Smooth muscle cell (in vitro differentiated cells): ENCODE measurements around the gene SEMA5A. TPM values are rescaled to one million over a fixed set of nuclear protein-coding genes. Genes with fewer than 3 reads are reported as not detected.
A peak's percentile ranks its signal among the peaks of the same experiment; 100 is the strongest.

Source experiments
- DNase-seq: peaks from one replicate; lab custom pipeline; 2025; ENCODE audit not compliant: unreplicated experiment; lab: John Stamatoyannopoulos, UW
- H2AFZ ChIP-seq: fragments of 200-600 bp; sonication (generic); 2 replicates; pipeline ENCODE4 v1.6.0; 2016; ENCODE audit warnings: antibody characterized with exemption, low read depth, mild to moderate bottlenecking
- H3F3A ChIP-seq: fragments of 200-600 bp; sonication (generic); 2 replicates; pipeline ENCODE4 v1.6.0; 2017; ENCODE audit warnings: antibody characterized with exemption, low read depth
- H3K27ac ChIP-seq: fragments of 200-600 bp; sonication (generic); 2 replicates; pipeline ENCODE4 v1.5.1; 2016; ENCODE audit warnings: low read depth, mild to moderate bottlenecking
- H3K27me3 ChIP-seq: fragments of 200-600 bp; sonication (generic); 2 replicates; pipeline ENCODE4 v1.6.1; 2016; ENCODE audit warnings: low read depth, mild to moderate bottlenecking
- H3K36me3 ChIP-seq: fragments of 200-600 bp; sonication (generic); 2 replicates; pipeline ENCODE4 v1.5.1; 2016; ENCODE audit warnings: low read depth
- H3K4me1 ChIP-seq: fragments of 200-600 bp; sonication (generic); 2 replicates; pipeline ENCODE4 v1.5.1; 2016; ENCODE audit warnings: low read depth
- H3K4me2 ChIP-seq: fragments of 200-600 bp; sonication (generic); 2 replicates; pipeline ENCODE4 v1.6.0; 2016; ENCODE audit warnings: mild to moderate bottlenecking
- H3K4me3 ChIP-seq: fragments of 200-600 bp; sonication (generic); 2 replicates; pipeline ENCODE4 v1.5.1; 2016; ENCODE audit warnings: mild to moderate bottlenecking
- H3K79me2 ChIP-seq: fragments of 200-600 bp; sonication (generic); 2 replicates; pipeline ENCODE4 v1.6.0; 2016; ENCODE audit warnings: low read depth, mild to moderate bottlenecking
- H3K9ac ChIP-seq: fragments of 200-600 bp; sonication (generic); 2 replicates; pipeline ENCODE4 v1.6.0; 2016; ENCODE audit warnings: low read depth
- H3K9me3 ChIP-seq: fragments of 200-600 bp; sonication (generic); replicated peaks from 2 replicates; pipeline ENCODE4 v1.5.1; 2016; ENCODE audit warnings: low read depth
- H4K20me1 ChIP-seq: fragments of 200-600 bp; sonication (generic); 2 replicates; pipeline ENCODE4 v1.6.0; 2016; ENCODE audit warnings: low read depth
- WGBS: methylation state at CpG from one replicate; pipeline ENCODE4 v1.1.7; 2016; ENCODE audit warnings: low lambda C conversion rate; 5-methylcytosine and 5-hydroxymethylcytosine counted together
- polyA plus RNA-seq: library from polyadenylated mRNA; unstranded; fragments of >200 nt; fragmentation: Nextera tagmentation; extraction: Ambion mirVana; gene quantifications from 2 replicates; pipeline ENCODE4 v1.2.1, GENCODE V29; 2016
- total RNA-seq: library from RNA; depleted of rRNA; stranded (reverse); fragments of >200 nt; gene quantifications from 2 replicates; pipeline ENCODE4 v1.2.3, GENCODE V29; 2014
- TF ChIP-seq, protein P1 (sequence below): fragments of 200-600 bp; sonication (generic); IDR thresholded peaks from 2 replicates; pipeline ENCODE4 v1.5.1; 2017; ENCODE audit warnings: borderline replicate concordance, mild to moderate bottlenecking, antibody characterized with exemption; ENCODE audit not compliant: insufficient read depth, poor library complexity, severe bottlenecking

SEMA5A gene
- total and polyA plus RNA-seq, 2 experiments from 2014 or later: 21.6 to 65.1 TPM

GRCh38 chr5:9045946-9046345, 499.9 kb downstream of the SEMA5A start:
- peaks cover 12% of the 10 kb centered on the region for H3K36me3 ChIP-seq
- TF ChIP-seq, protein P1, sequence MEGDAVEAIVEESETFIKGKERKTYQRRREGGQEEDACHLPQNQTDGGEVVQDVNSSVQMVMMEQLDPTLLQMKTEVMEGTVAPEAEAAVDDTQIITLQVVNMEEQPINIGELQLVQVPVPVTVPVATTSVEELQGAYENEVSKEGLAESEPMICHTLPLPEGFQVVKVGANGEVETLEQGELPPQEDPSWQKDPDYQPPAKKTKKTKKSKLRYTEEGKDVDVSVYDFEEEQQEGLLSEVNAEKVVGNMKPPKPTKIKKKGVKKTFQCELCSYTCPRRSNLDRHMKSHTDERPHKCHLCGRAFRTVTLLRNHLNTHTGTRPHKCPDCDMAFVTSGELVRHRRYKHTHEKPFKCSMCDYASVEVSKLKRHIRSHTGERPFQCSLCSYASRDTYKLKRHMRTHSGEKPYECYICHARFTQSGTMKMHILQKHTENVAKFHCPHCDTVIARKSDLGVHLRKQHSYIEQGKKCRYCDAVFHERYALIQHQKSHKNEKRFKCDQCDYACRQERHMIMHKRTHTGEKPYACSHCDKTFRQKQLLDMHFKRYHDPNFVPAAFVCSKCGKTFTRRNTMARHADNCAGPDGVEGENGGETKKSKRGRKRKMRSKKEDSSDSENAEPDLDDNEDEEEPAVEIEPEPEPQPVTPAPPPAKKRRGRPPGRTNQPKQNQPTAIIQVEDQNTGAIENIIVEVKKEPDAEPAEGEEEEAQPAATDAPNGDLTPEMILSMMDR: no peak
- 79% methylated on average over 2 of the region's 2 CpGs for WGBS

GRCh38 chr5:9042241-9042640, 503.6 kb downstream of the SEMA5A start:
- H3K27ac ChIP-seq: no peak overlapping the region
- no peaks in the 10 kb centered on the region for H3K79me2 ChIP-seq
- H3K9ac ChIP-seq: no peak overlapping the region
- TF ChIP-seq, protein P1: no peak
- no peaks in the 10 kb centered on the region for H4K20me1 ChIP-seq
- WGBS: 100% methylated on average over 1 of the region's 1 CpG
- H3F3A ChIP-seq: no peaks in the 10 kb centered on the region
- H3K9me3 ChIP-seq: no peaks in the 10 kb centered on the region
- no peak overlapping the region for H3K4me2 ChIP-seq
- peaks cover 15% of the 10 kb centered on the region for H3K36me3 ChIP-seq
- no peak overlapping the region for H3K4me3 ChIP-seq
- no peak overlapping the region for H2AFZ ChIP-seq
- no peak for DNase-seq
- no peaks in the 10 kb centered on the region for H3K27me3 ChIP-seq
- no peaks in the 10 kb centered on the region for H3K4me1 ChIP-seq

More at GRCh38 chr5:9045946-9046345, 499.9 kb downstream of the SEMA5A start:
- Histone ChIP-seq H3F3A (no peaks in the 10 kb centered on the region), H3K79me2 (no peaks in the 10 kb centered on the region), H4K20me1 (no peaks in the 10 kb centered on the region), H3K4me1 (no peaks in the 10 kb centered on the region), H2AFZ (no peak overlapping the region), H3K4me2 (no peak overlapping the region), H3K4me3 (no peak overlapping the region), H3K9ac (peak overlapping the region; percentile 19), H3K27me3 (no peaks in the 10 kb centered on the region), H3K27ac (peak overlapping the region; percentile 77), H3K9me3 (no peaks in the 10 kb centered on the region)
- no peak for DNase-seq

DNA sequence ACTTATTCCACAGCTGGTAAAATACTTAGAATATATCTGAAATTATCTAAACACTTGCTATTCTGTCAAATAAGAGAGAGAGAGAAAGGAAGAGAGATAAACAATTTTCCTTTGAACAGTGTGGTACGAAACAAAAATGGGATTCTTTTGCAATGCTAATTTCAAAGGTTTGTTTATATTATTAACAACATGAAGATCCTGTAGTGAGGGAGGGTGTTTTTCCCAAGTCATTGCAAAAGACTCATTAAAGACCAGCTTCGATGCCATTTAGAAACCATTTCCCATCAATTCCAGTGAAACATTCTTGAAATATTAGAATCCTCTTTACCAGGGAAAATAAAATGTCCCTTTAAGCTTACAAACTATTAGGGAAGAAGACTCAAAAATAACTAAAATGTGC, 505.4 kb downstream of the SEMA5A start:
- Histone ChIP-seq H3K4me1 (peaks cover 5% of the 10 kb centered on the region), H4K20me1 (no peaks in the 10 kb centered on the region), H3K9me3 (no peaks in the 10 kb centered on the region), H3F3A (no peaks in the 10 kb centered on the region), H3K9ac (no peak overlapping the region), H2AFZ (no peak overlapping the region), H3K79me2 (no peaks in the 10 kb centered on the region), H3K36me3 (peaks cover 15% of the 10 kb centered on the region), H3K27ac (no peak overlapping the region), H3K4me2 (no peak overlapping the region), H3K27me3 (no peaks in the 10 kb centered on the region), H3K4me3 (no peak overlapping the region)
- TF ChIP-seq, protein P1: no peak
- no peak for DNase-seq
- WGBS: 88% methylated on average over 2 of the region's 2 CpGs

DNA sequence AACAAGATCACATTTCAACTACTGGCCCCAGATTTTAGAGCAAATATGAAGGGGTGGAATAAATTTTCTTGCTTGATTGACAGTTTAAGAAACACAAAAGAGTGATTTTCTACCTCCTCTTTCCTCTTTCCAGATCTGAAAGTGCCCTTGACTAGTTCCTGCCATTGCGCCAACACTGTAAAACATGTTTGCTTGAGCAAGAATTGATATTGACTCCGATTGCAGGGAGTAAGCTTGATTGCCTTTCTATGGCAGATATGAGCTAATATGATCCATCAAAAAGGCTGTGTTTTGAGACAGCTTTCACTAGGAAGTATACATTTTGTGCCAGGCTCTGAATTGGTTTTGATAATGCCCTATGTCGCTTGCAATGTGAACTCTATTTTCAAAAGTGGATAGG, 508.8 kb downstream of the SEMA5A start:
- Histone ChIP-seq H3K27ac (no peak overlapping the region), H3K36me3 (peaks cover 3% of the 10 kb centered on the region), H3K4me3 (no peak overlapping the region), H4K20me1 (no peaks in the 10 kb centered on the region), H2AFZ (no peak overlapping the region), H3K9me3 (no peaks in the 10 kb centered on the region), H3K4me1 (peaks cover 16% of the 10 kb centered on the region), H3K4me2 (no peak overlapping the region), H3K27me3 (no peaks in the 10 kb centered on the region), H3K9ac (no peak overlapping the region), H3F3A (no peaks in the 10 kb centered on the region), H3K79me2 (no peaks in the 10 kb centered on the region)
- no peak for DNase-seq
- WGBS: 94% methylated on average over 3 of the region's 3 CpGs
- TF ChIP-seq, protein P1: no peak
